SU-DHL-6 (cell line): Measurements from ENCODE around the gene DENND2A.

Experiments used
- H2AFZ ChIP-seq: fragments of 200-600 bp; sonication (generic); 2 replicates; pipeline ENCODE4 v1.6.1; 2014; ENCODE audit warnings: low read depth, mild to moderate bottlenecking, moderate library complexity, mixed read lengths, antibody characterized with exemption, low read length; ENCODE audit not compliant: severe bottlenecking
- H3F3A ChIP-seq: fragments of 200-600 bp; shearing (Covaris generic); 2 replicates; pipeline ENCODE4 v1.6.0; 2016; ENCODE audit warnings: antibody characterized with exemption, mild to moderate bottlenecking; ENCODE audit not compliant: insufficient read depth
- H3K27ac ChIP-seq: fragments of 200-600 bp; sonication (generic); 2 replicates; pipeline ENCODE4 v1.5.1; 2016; ENCODE audit warnings: low read depth, mild to moderate bottlenecking, low read length, moderate library complexity, mixed read lengths
- H3K27me3 ChIP-seq: fragments of 200-600 bp; sonication (generic), shearing (Covaris generic); 2 replicates; pipeline ENCODE4 v1.6.0; 2014; ENCODE audit warnings: mild to moderate bottlenecking, low read length
- H3K36me3 ChIP-seq: fragments of 200-600 bp; sonication (generic); 2 replicates; pipeline ENCODE4 v1.6.1; 2014; ENCODE audit warnings: mild to moderate bottlenecking, low read length, mixed read lengths
- H3K4me2 ChIP-seq: fragments of 300-600, 200-600 bp; shearing (Covaris generic), sonication (generic); 2 replicates; pipeline ENCODE4 v1.6.0; 2014; ENCODE audit warnings: low read length, low read depth, mild to moderate bottlenecking; ENCODE audit not compliant: poor library complexity, severe bottlenecking
- H3K4me3 ChIP-seq: fragments of 200-600 bp; sonication (generic); 2 replicates; pipeline ENCODE4 v1.5.1; 2014; ENCODE audit warnings: antibody characterized with exemption, low read length, mild to moderate bottlenecking, mixed read lengths; ENCODE audit not compliant: insufficient read depth, poor library complexity, severe bottlenecking
- H3K79me2 ChIP-seq: fragments of 200-600 bp; sonication (generic); 2 replicates; pipeline ENCODE4 v1.6.1; 2014; ENCODE audit warnings: mild to moderate bottlenecking, low read length, moderate library complexity; ENCODE audit not compliant: insufficient read depth
- H3K9ac ChIP-seq: fragments of 200-600 bp; sonication (generic); 2 replicates; pipeline ENCODE4 v1.7.0; 2014; ENCODE audit warnings: mild to moderate bottlenecking, low read length
- H3K9me2 ChIP-seq: fragments of 200-600 bp; sonication (generic); replicated peaks from 2 replicates; pipeline ENCODE4 v1.6.1; 2014; ENCODE audit warnings: low read length; ENCODE audit not compliant: insufficient read depth
- H3K9me3 ChIP-seq: fragments of 200-600 bp; sonication (generic); 2 replicates; pipeline ENCODE4 v1.6.1; 2014; ENCODE audit warnings: low read length, mixed read lengths; ENCODE audit not compliant: insufficient read depth
- H4K20me1 ChIP-seq: fragments of 200-600 bp; sonication (generic); 2 replicates; pipeline ENCODE4 v1.6.1; 2014; ENCODE audit warnings: low read depth, mild to moderate bottlenecking, antibody characterized with exemption, low read length, moderate library complexity, mixed read lengths
- EZH2phosphoT487 ChIP-seq: fragments of 200-600 bp; sonication (generic), shearing (Covaris generic); conservative IDR thresholded peaks from 2 replicates; pipeline ENCODE4 v1.6.1; 2018; ENCODE audit warnings: mild to moderate bottlenecking, antibody characterized with exemption, low read length, moderate library complexity, mixed read lengths
- TF ChIP-seq, protein P1 (sequence below): fragments of 200-600 bp; sonication (generic); IDR thresholded peaks from one replicate; pipeline ENCODE4 v1.5.1; 2017; ENCODE audit warnings: antibody characterized with exemption, mild to moderate bottlenecking, low read length, moderate library complexity; ENCODE audit not compliant: insufficient read depth, poor library complexity, severe bottlenecking

Gene DENND2A

DNA sequence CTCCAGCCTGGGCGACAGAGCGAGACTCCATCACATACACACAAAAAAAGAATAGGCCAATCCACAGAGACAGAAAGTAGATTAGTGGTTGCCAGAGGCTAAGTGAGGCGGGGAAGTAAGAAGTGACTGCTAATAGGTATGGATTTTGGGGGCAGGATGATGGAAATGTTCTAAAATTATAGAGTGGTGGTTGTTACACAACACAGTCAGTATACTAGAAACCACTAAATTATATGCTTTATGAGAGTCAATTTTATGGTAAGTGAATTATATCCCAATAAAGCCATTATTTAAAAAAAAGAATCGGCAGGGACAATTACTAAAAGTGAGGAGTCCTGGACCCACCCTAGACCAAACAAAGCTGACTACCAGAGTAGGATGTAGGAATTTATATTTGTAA, 24.3 kb downstream of the DENND2A start:
- TF ChIP-seq EZH2phosphoT487 = no peak
- TF ChIP-seq, protein P1, sequence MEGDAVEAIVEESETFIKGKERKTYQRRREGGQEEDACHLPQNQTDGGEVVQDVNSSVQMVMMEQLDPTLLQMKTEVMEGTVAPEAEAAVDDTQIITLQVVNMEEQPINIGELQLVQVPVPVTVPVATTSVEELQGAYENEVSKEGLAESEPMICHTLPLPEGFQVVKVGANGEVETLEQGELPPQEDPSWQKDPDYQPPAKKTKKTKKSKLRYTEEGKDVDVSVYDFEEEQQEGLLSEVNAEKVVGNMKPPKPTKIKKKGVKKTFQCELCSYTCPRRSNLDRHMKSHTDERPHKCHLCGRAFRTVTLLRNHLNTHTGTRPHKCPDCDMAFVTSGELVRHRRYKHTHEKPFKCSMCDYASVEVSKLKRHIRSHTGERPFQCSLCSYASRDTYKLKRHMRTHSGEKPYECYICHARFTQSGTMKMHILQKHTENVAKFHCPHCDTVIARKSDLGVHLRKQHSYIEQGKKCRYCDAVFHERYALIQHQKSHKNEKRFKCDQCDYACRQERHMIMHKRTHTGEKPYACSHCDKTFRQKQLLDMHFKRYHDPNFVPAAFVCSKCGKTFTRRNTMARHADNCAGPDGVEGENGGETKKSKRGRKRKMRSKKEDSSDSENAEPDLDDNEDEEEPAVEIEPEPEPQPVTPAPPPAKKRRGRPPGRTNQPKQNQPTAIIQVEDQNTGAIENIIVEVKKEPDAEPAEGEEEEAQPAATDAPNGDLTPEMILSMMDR = no peak
- no peak overlapping the region for H3K9ac ChIP-seq

DNA sequence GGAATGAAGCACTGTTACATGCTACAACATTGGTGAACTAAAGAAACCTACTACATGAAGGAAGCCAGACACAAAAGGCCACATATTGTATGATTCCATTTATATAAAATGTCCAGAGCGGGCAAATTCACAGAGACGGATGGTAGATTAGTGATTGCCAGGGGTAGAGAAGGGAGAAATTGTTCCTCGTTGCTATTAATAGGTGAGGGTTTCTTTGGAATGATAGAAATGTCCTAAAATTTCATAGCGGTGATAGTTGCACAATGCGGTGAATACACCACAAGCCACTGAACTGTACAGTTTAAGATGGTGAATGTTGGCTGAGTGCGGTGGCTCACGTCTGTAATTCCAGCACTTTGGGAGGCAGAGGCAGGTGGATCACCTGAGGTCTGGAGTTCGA, 29.0 kb downstream of the DENND2A start:
- Histone ChIP-seq H3K27me3 (no peaks in the 10 kb centered on the region), H3K9me2 (no peaks in the 10 kb centered on the region)
- TF ChIP-seq, protein P1 = no peak
- TF ChIP-seq EZH2phosphoT487 = no peak

More for the DNA sequence above, 24.3 kb downstream of the DENND2A start:
- Histone ChIP-seq H3K27ac (no peak overlapping the region), H3K9me3 (no peaks in the 10 kb centered on the region), H3K9me2 (no peaks in the 10 kb centered on the region), H4K20me1 (no peaks in the 10 kb centered on the region), H2AFZ (no peak overlapping the region), H3K4me2 (no peak overlapping the region), H3F3A (no peaks in the 10 kb centered on the region), H3K79me2 (no peaks in the 10 kb centered on the region), H3K4me3 (no peak overlapping the region), H3K27me3 (no peaks in the 10 kb centered on the region), H3K36me3 (no peaks in the 10 kb centered on the region)

DNA sequence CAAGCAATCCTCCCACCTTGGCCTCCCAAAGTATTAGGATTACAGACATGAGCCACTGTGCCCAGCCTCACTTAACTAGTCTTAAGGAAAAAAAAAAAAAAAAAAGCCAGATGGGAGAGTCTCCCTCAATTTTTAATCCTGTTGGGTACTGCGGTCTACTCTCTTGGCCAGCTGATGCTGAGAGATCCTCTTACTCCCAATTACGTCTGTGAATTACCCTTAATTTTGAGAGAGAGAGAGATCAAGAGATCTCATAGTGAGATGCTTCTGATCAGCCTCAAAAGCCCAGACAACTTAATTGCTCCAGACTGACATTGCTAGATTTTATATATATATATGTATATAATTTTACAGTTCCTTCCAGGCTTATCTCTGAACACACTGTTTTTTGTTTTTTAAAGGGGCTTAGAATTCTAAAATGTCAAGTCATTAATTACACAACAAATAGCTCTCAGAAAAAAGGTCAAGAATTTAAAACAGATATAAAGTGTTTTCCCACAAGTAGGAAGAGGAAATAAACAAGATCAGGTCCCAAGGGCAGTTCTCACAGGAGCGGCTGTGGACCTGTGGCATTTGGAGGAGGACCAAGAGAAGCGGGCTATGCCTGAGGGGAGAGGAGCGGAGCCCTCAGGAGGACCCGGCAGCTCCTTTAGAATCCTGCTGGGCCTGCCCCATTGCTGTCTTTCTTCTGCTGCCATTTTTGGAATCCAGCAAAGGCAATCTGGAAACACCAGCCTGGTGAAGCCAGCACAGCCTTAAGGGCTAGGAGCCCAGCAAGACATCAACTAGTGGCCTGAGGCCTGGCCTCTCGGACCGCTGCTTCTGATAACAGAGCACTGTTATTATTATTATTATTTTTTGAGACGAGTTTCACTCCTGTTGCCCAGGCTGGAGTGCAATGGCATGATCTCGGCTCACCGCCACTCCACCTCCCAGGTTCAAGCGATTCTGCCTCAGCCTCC, 30.1 kb downstream of the DENND2A start:
- Histone ChIP-seq H3F3A (no peaks in the 10 kb centered on the region), H3K36me3 (no peaks in the 10 kb centered on the region), H2AFZ (no peak overlapping the region), H3K9ac (no peak overlapping the region), H3K27me3 (no peaks in the 10 kb centered on the region), H3K27ac (no peak overlapping the region), H3K79me2 (no peaks in the 10 kb centered on the region), H3K4me2 (no peak overlapping the region), H3K4me3 (no peak overlapping the region), H3K9me2 (no peaks in the 10 kb centered on the region), H3K9me3 (no peaks in the 10 kb centered on the region), H4K20me1 (no peaks in the 10 kb centered on the region)
- TF ChIP-seq, protein P1 = no peak
- no peak for TF ChIP-seq EZH2phosphoT487

More for the DNA sequence above, 29.0 kb downstream of the DENND2A start:
- no peaks in the 10 kb centered on the region for H3F3A ChIP-seq
- no peak overlapping the region for H3K4me2 ChIP-seq
- no peak overlapping the region for H3K9ac ChIP-seq
- no peaks in the 10 kb centered on the region for H4K20me1 ChIP-seq
- no peak overlapping the region for H2AFZ ChIP-seq
- no peaks in the 10 kb centered on the region for H3K9me3 ChIP-seq
- no peak overlapping the region for H3K27ac ChIP-seq
- H3K79me2 ChIP-seq = no peaks in the 10 kb centered on the region
- no peak overlapping the region for H3K4me3 ChIP-seq
- H3K36me3 ChIP-seq = no peaks in the 10 kb centered on the region
